ENCODE results near the gene RSBN1. TPM values are rescaled to one million over a fixed set of nuclear protein-coding genes. Genes with fewer than 3 reads are reported as not detected.

RSBN1 gene
- total RNA-seq, 1 experiment from 2014 or later, result 7.7 TPM

DNA sequence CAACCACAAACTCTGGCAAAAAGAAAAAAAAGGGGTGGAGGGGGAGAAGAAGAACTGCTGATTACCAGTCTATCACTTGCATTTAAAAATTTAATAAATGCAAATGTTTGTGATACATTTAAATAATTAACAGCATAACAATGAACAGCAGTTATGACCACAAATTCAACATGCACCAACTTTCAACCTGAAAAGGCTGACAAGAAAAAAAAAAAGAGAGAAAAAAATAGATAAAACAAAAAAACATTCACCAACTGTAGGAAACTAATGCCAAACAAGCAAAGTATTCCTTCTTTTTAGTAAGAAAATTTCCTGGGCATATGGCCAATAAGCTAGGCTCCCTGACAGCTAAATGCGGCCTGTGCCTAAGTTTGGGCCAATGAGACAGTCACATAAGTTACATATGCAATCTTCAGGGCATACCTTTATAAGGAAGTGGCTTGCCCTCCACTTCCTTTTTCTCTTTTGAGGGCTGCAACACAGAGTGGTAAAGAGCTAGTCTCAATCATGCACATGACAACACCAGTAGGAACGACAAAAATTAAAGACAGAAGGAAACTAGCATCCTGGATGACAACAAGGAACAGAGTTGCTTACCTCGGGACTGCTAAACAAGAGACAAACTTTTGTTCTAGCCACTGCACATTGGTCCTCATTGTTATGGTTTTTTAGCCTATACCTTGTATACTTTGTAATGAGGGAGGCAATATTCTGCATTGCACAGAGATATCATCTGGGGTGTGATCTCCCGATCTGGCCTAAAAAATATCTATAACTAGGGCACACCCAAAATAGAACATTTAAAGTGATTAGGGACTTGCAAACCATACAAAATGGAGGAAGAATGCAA lies 28.8 kb downstream of the RSBN1 start:
- Histone ChIP-seq H3K9me3 (replicated peaks) (no peaks in the 10 kb centered on the region), H3K27me3 (replicated peaks) (no peaks in the 10 kb centered on the region), H3K36me3 (0 out of 2 replicates have a peak, but pooled peaks cover 3% of the 10 kb centered on the region), H3K4me1 (replicated peaks) (no peaks in the 10 kb centered on the region), H3K4me3 (no peak overlapping the region), H3K27ac (no peak overlapping the region)
- no peak for DNase-seq (ENCODE audit: low read depth in 1 of 2, low spot score in 2 of 2)

DNA sequence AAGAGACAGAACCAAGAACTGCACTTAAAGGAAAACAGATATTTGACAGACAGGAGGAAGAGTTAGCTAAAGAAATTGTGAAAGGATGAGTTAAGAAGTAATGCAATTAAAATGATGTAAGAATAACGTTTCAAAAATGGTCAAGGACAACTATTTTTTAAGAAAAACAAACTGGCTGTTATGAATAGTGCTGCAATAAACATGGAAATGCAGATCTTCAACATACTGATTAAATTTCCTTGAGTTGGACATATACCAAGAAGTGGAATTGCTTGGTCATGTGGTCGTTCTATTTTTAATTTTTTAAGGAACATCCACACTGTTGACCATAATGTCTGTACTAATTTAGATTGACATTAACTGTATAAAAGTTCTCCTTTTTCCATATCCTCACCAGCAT lies 29.9 kb downstream of the RSBN1 start:
- Histone ChIP-seq H3K27me3 (replicated peaks) (no peaks in the 10 kb centered on the region), H3K4me3 (no peak overlapping the region), H3K9me3 (replicated peaks) (no peaks in the 10 kb centered on the region), H3K36me3 (0 out of 2 replicates have a peak, but pooled peaks cover 3% of the 10 kb centered on the region), H3K4me1 (replicated peaks) (no peaks in the 10 kb centered on the region), H3K27ac (no peak overlapping the region)
- DNase-seq (ENCODE audit: low read depth in 1 of 2, low spot score in 2 of 2), result no peak

DNA sequence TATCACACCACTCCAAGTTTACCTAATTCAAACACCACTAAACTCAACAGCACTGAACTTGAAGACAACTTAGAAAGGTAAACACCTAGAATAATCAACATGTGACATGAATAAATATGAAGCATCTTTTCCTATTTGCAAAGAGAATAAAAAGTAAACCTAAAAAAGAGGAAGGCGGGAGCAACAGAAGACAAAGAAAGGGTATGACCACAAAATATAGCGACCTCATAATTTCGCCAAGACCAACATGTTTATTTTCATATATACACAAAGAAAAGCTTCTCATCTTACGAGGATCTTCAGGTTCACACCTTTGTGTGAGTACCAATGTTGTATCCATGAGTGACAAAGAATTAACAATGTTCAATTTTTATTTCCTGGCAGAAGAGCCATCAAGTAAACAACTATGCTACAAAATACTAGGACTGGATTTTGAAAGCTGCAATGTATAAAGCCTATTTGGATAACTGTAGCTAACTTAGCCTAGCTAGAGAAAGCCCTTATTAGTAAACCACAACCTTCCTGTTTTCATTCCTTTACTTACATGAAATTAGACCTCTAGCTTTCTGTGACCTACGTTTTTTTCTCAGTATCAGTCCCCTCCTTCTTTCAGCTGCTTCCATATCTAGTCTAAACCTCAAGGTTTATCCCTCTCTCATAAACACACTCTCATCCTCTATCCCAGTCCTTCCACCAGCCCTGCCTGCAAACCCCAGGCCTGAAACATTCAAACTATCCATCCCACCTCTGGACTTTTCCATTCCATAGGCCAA lies 31.7 kb downstream of the RSBN1 start:
- H3K36me3 ChIP-seq, result peaks cover 12% of the 10 kb centered on the region; the same call in 1 of the 2 replicates
- H3K27me3 ChIP-seq (replicated peaks), result no peaks in the 10 kb centered on the region
- no peak for DNase-seq (ENCODE audit: low read depth in 1 of 2, low spot score in 2 of 2)
- H3K9me3 ChIP-seq (replicated peaks), result no peaks in the 10 kb centered on the region
- no peak overlapping the region for H3K4me3 ChIP-seq
- H3K4me1 ChIP-seq (replicated peaks), result no peaks in the 10 kb centered on the region
- H3K27ac ChIP-seq, result no peak overlapping the region

- no peaks in the 10 kb centered on the region for H3K9me3 ChIP-seq (replicated peaks)
- no peak overlapping the region for H3K4me3 ChIP-seq
- peaks cover 12% of the 10 kb centered on the region; the same call in 1 of the 2 replicates for H3K36me3 ChIP-seq
- no peak overlapping the region for H3K27ac ChIP-seq
- H3K4me1 ChIP-seq (replicated peaks), result no peaks in the 10 kb centered on the region
- H3K27me3 ChIP-seq (replicated peaks), result no peaks in the 10 kb centered on the region
- no peak for DNase-seq (ENCODE audit: low read depth in 1 of 2, low spot score in 2 of 2)
Observed at GRCh38 chr1:113779542-113779941, 32.7 kb downstream of the RSBN1 start.

- Histone ChIP-seq H3K4me1 (replicated peaks) (no peaks in the 10 kb centered on the region), H3K9me3 (replicated peaks) (no peaks in the 10 kb centered on the region), H3K4me3 (no peak overlapping the region), H3K27me3 (replicated peaks) (no peaks in the 10 kb centered on the region), H3K36me3 (peaks cover 15% of the 10 kb centered on the region; the same call in 1 of the 2 replicates), H3K27ac (no peak overlapping the region)
- no peak for DNase-seq (ENCODE audit: low read depth in 1 of 2, low spot score in 2 of 2)
Observed at GRCh38 chr1:113777561-113777960, 34.7 kb downstream of the RSBN1 start.

DNA sequence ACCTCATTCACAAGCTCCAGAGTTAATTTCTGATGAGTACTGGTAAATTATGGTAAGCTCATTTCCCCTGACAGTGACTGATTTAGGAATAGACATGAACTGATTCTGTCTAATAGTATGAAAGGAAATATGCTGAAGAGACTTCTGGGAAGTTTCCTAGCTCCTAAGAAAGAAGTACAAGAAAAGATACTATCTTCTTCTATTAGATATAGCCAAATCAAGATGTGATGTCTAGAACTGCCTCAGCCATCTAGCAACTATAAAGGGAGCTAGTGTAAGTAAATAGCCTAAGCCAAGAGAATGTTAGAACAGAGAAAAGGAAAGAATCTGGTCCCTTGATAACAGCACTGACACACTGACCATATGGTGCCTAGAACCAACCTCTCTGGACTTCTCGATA lies 42.2 kb downstream of the RSBN1 start:
- no peak for DNase-seq (ENCODE audit: low read depth in 1 of 2, low spot score in 2 of 2)
- Histone ChIP-seq H3K27ac (no peak overlapping the region), H3K4me3 (no peak overlapping the region), H3K36me3 (peaks cover 21% of the 10 kb centered on the region), H3K9me3 (replicated peaks) (no peaks in the 10 kb centered on the region), H3K4me1 (replicated peaks) (no peaks in the 10 kb centered on the region), H3K27me3 (replicated peaks) (no peaks in the 10 kb centered on the region)

- H3K4me3 ChIP-seq, result no peak overlapping the region
- H3K36me3 ChIP-seq, result peaks cover 21% of the 10 kb centered on the region
- no peaks in the 10 kb centered on the region for H3K4me1 ChIP-seq (replicated peaks)
- H3K27ac ChIP-seq, result no peak overlapping the region
- no peak for DNase-seq (ENCODE audit: low read depth in 1 of 2, low spot score in 2 of 2)
- no peaks in the 10 kb centered on the region for H3K9me3 ChIP-seq (replicated peaks)
- no peaks in the 10 kb centered on the region for H3K27me3 ChIP-seq (replicated peaks)
Observed at GRCh38 chr1:113769601-113769970, 42.7 kb downstream of the RSBN1 start.

DNA sequence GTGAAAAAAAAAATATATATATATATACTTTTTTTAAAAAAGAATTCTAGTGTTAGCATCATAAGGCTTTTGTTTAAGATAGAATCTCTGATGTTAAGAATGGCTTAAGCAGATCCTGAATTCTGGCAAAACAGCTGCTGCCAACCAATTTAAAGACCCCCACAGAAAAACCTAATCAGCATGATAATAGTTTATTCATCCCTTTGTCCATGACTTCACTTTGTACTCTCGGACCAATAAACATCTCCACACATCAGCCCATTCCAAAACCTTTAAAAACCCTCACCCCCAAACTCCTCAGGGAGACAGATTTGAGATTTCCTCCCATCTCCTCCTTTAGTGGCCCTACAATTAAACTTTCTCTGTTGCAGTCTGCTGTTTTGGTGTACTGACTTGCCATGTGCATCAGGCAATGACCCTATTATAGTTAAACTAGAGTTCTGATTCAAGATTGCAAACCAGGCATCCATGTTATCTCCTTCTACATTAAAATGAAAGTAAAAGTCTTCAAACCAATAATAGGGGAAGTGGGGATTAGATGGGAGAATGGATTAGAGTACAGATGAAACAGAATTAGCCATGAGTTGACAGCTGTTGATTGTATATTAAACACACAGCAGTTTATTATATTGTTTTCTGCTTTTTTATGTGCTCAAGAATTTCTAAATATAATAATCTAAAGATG lies 43.2 kb downstream of the RSBN1 start:
- Histone ChIP-seq H3K27ac (no peak overlapping the region), H3K9me3 (replicated peaks) (no peaks in the 10 kb centered on the region), H3K27me3 (replicated peaks) (no peaks in the 10 kb centered on the region), H3K4me1 (replicated peaks) (no peaks in the 10 kb centered on the region), H3K36me3 (peaks cover 21% of the 10 kb centered on the region), H3K4me3 (no peak overlapping the region)
- DNase-seq (ENCODE audit: low read depth in 1 of 2, low spot score in 2 of 2), result no peak

DNA sequence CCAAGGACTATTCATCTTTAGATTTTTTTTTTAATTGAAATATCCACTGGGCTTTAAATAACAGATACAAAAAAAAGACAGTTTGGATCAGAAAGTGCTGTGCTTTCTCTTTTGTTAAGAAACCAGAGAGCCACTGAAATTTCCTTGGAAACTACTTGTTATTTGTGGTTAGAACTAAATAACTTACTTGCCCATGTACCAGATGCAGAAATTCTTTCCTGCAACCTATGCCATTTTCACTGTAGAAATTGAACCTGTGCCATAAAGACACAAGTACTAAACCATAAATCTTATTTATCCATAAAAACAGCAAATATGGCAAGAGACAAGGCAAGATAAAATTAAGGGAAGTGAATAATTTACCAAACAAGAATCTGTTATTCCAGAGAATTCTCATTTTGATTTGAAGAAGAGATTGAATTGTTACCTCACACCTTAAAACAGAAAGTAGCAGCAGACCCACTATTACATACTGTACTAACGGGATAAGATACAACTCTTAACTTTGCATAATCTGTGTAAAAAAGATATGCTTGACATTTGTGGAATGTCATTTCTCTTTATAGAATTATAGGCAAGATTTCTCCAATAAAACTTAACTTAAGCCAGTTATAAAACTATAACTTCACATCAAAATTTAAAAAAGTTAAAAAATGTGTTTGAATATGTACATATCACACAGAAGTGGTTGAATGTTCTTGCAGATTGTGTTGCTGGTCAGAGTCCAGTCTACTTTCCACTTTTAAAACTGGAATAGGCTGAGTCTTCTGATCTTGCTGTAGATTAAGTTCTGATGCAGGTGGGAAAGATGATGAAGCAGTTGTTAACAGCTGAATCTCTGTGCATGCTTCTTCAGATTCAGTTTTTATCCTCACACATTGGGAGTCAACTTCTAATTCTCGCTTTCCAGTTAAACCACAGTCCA lies 46.7 kb downstream of the RSBN1 start:
- no peak for DNase-seq (ENCODE audit: low read depth in 1 of 2, low spot score in 2 of 2)
- H3K27me3 ChIP-seq (replicated peaks), result no peaks in the 10 kb centered on the region
- H3K36me3 ChIP-seq, result peaks cover 19% of the 10 kb centered on the region
- H3K9me3 ChIP-seq (replicated peaks), result no peaks in the 10 kb centered on the region
- H3K4me1 ChIP-seq (replicated peaks), result no peaks in the 10 kb centered on the region
- no peak overlapping the region for H3K4me3 ChIP-seq
- no peak overlapping the region for H3K27ac ChIP-seq

DNA sequence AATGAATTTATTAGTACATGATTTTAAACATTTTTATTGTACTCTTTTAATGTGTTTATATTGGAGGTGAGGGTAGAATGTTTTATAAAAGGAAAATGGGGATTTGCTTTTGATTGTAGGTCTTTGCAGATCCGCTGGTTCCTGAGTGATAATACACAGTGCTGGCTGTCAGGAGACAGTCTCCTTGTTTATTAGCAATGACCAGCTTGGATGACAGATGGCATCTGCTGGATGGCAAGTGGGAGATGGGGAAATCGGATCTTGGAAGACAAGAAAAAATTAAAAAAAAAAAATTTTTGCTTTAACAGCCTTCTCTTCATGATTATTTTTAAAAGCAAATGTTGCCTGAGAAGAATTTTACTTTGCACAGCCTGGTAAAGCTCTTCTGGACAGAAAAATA lies 48.6 kb downstream of the RSBN1 start:
- DNase-seq (ENCODE audit: low read depth in 1 of 2, low spot score in 2 of 2), result no peak
- Histone ChIP-seq H3K27me3 (replicated peaks) (no peaks in the 10 kb centered on the region), H3K36me3 (peaks cover 23% of the 10 kb centered on the region), H3K9me3 (replicated peaks) (no peaks in the 10 kb centered on the region), H3K27ac (no peak overlapping the region), H3K4me1 (replicated peaks) (peaks cover 6% of the 10 kb centered on the region), H3K4me3 (no peak overlapping the region)

DNA sequence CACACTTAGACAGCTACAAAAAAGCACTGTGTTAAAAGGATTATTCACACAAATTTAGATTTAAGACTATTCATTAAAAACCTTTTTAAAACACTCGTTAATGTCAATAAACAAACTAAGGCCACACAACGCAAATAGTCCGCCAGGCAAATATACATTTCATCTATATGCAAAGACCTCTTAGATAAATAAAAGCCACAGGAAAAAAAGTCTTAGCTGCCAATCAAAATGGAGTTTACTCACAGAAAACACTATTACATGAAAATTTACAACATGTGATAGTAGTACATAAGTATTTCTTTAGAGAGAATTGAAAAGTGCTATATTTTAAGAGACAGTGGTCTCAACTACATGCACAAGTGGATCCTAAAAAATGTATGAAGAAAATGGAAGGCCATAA lies 50.3 kb downstream of the RSBN1 start:
- DNase-seq (ENCODE audit: low read depth in 1 of 2, low spot score in 2 of 2), result no peak
- Histone ChIP-seq H3K9me3 (replicated peaks) (no peaks in the 10 kb centered on the region), H3K27me3 (replicated peaks) (no peaks in the 10 kb centered on the region), H3K4me1 (replicated peaks) (peaks cover 12% of the 10 kb centered on the region), H3K27ac (no peak overlapping the region), H3K4me3 (no peak overlapping the region), H3K36me3 (peaks cover 23% of the 10 kb centered on the region)

GRCh38 chr1:113760102-113761080 lies 51.9 kb downstream of the RSBN1 start:
- peaks cover 15% of the 10 kb centered on the region for H3K4me1 ChIP-seq (replicated peaks)
- DNase-seq (ENCODE audit: low read depth in 1 of 2, low spot score in 2 of 2), result no peak
- H3K27ac ChIP-seq, result peak overlapping the region; percentile 90

More at GRCh38 chr1:113760102-113761080, 51.9 kb downstream of the RSBN1 start:
- H3K4me3 ChIP-seq, result peak overlapping the region; percentile 90
- peaks cover 23% of the 10 kb centered on the region for H3K36me3 ChIP-seq
- H3K9me3 ChIP-seq (replicated peaks), result no peaks in the 10 kb centered on the region
- H3K27me3 ChIP-seq (replicated peaks), result no peaks in the 10 kb centered on the region

All from SJSA1 (cell line).